Thyroid gland (tissue), 4 donors: ENCODE results near the gene DHCR24.

ENCODE experiments used
- POLR2A ChIP-seq, 2 donors: fragments of 450-650 bp; IDR thresholded peaks; one replicate each; pipeline ENCODE4 v1.6.1; 2017; ENCODE audit warnings: antibody characterized with exemption in 2 of 2, mild to moderate bottlenecking in 2 of 2, moderate library complexity in 1 of 2
- TF ChIP-seq, protein P1 (sequence below), 6 experiments: fragments of 200-600 bp in 3 of 6; fragments of 450-650 bp in 3 of 6; sonication (generic) in 3 of 6; IDR thresholded peaks; one replicate each; pipeline ENCODE4 v1.5.1; 2016 to 2019; ENCODE audit warnings: antibody characterized with exemption in 6 of 6, mild to moderate bottlenecking in 2 of 6, inconsistent platforms in 1 of 6, moderate library complexity in 1 of 6

DNA sequence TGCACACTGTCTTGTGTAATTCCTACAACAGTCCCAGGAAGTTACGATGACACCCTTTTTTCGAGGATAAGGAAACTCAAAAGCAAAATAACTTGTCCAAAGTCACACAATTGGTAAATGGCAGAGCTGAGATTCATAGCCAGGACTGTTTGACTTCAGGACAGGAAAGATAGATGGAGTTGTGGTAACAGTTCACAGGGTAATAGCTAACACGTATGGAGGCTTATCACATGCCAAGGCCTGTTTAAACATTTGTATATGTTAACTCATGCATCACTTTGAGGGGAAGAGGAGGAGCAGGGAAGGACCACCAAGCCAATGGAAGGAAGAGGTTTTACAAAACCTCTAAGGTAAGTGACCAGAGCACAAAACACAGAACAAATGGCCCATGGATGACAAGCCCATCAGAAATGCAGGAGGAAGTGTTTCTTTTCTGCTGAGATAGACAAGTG lies 2.8 kb downstream of the DHCR24 start:
- no peak for TF ChIP-seq POLR2A (IDR thresholded peaks at IDR 0.05)
- TF ChIP-seq, protein P1, sequence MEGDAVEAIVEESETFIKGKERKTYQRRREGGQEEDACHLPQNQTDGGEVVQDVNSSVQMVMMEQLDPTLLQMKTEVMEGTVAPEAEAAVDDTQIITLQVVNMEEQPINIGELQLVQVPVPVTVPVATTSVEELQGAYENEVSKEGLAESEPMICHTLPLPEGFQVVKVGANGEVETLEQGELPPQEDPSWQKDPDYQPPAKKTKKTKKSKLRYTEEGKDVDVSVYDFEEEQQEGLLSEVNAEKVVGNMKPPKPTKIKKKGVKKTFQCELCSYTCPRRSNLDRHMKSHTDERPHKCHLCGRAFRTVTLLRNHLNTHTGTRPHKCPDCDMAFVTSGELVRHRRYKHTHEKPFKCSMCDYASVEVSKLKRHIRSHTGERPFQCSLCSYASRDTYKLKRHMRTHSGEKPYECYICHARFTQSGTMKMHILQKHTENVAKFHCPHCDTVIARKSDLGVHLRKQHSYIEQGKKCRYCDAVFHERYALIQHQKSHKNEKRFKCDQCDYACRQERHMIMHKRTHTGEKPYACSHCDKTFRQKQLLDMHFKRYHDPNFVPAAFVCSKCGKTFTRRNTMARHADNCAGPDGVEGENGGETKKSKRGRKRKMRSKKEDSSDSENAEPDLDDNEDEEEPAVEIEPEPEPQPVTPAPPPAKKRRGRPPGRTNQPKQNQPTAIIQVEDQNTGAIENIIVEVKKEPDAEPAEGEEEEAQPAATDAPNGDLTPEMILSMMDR (IDR thresholded peaks at IDR 0.05), result no peak
